Measurements from ENCODE around the gene SLC35G3. TPM values are rescaled to one million over a fixed set of nuclear protein-coding genes. Genes with fewer than 3 reads are reported as not detected.

Gene SLC35G3
- total and polyA plus RNA-seq, 4 donors, result not detected

GRCh38 chr17:35175638-35176415 is 18.4 kb downstream of the SLC35G3 start:
- WGBS, result 85% methylated on average over 9 of the region's 9 CpGs
- Histone ChIP-seq H3K4me1 (ENCODE audit: control insufficient read depth in 4 of 4, insufficient read depth in 4 of 4, low read length in 3 of 4) (peaks cover 0 to 2% (median 0%) of the 10 kb centered on the region in 4 donors), H3K9ac (ENCODE audit: low read depth in 1 of 2, low read length in 2 of 2) (no peak overlapping the region), H3K9me3 (ENCODE audit: control insufficient read depth in 4 of 4, low read length in 3 of 4) (no peaks in the 10 kb centered on the region), H3K4me3 (ENCODE audit: low read depth in 1 of 3, low read length in 3 of 3) (no peak overlapping the region), H3K36me3 (ENCODE audit: control insufficient read depth in 4 of 4, insufficient read depth in 3 of 4, low read depth in 1 of 4, low read length in 3 of 4) (no peaks in the 10 kb centered on the region), H3K27ac (ENCODE audit: low read depth in 1 of 2, low read length in 2 of 2) (no peak overlapping the region), H3K27me3 (ENCODE audit: control insufficient read depth in 4 of 4, insufficient read depth in 4 of 4, low read length in 3 of 4) (no peaks in the 10 kb centered on the region)
- TF ChIP-seq RAD21 (IDR thresholded peaks at IDR 0.05) (no peak), RXRA (IDR thresholded peaks at IDR 0.05) (no peak), TAF1 (conservative IDR thresholded peaks at IDR 0.05) (no peak), EGR1 (IDR thresholded peaks at IDR 0.05; ENCODE audit: low read depth in 2 of 2) (no peak), GABPA (IDR thresholded peaks at IDR 0.05 in 1 of 2, conservative IDR thresholded peaks at IDR 0.05 in 1 of 2) (no peak), SP1 (IDR thresholded peaks at IDR 0.05) (no peak), FOXA1 (IDR thresholded peaks at IDR 0.05) (no peak), ATF3 (IDR thresholded peaks at IDR 0.05) (no peak), NR2F2 (IDR thresholded peaks at IDR 0.05) (no peak), HNF4G (IDR thresholded peaks at IDR 0.05) (no peak), FOXA2 (IDR thresholded peaks at IDR 0.05) (no peak), CTCF (IDR thresholded peaks at IDR 0.05; ENCODE audit: low read depth, low read length, missing input control) (no peak), YY1 (IDR thresholded peaks at IDR 0.05) (no peak), JUND (IDR thresholded peaks at IDR 0.05) (no peak), HNF4A (conservative IDR thresholded peaks at IDR 0.05) (no peak), REST (IDR thresholded peaks at IDR 0.05) (no peak), MAX (IDR thresholded peaks at IDR 0.05) (no peak), ZBTB33 (IDR thresholded peaks at IDR 0.05) (no peak)
- no peak for DNase-seq (ENCODE audit: low spot score)
